Calu3 (cell line): ENCODE results near the gene GRIA1. TPM values are rescaled to one million over a fixed set of nuclear protein-coding genes. Genes with fewer than 3 reads are reported as not detected.

Experiments used
- BruUV-seq: library from RNA; stranded (reverse); fragments of 400-500 nt; replicated peaks from 2 replicates; lab custom pipeline; 2021; lab: Mats Ljungman, UMichigan
- CTCF ChIA-PET: fragments of 300-600 bp; sonication (Branson Sonifier 250); formaldehyde crosslinking; loops from one replicate; lab custom pipeline; 2022; ENCODE audit warnings: antibody characterized with exemption; lab: Charles Lee
- DNase-seq: peaks from one replicate; pipeline ENCODE4 v3.0.0; 2022
- H3K27ac Mint-ChIP-seq: one replicate; pipeline ENCODE4 v1.8.0; 2022; ENCODE audit warnings: mixed read lengths; ENCODE audit not compliant: unreplicated experiment
- H3K27me3 Mint-ChIP-seq: one replicate; pipeline ENCODE4 v1.8.0; 2022; ENCODE audit warnings: mixed read lengths; ENCODE audit not compliant: unreplicated experiment
- H3K36me3 Mint-ChIP-seq: one replicate; pipeline ENCODE4 v1.8.0; 2022; ENCODE audit warnings: mild to moderate bottlenecking, moderate library complexity, mixed read lengths; ENCODE audit not compliant: insufficient read depth, unreplicated experiment
- H3K4me1 Mint-ChIP-seq: one replicate; pipeline ENCODE4 v1.8.0; 2022; ENCODE audit warnings: mild to moderate bottlenecking, low read depth, mixed read lengths; ENCODE audit not compliant: unreplicated experiment
- H3K4me3 Mint-ChIP-seq: one replicate; pipeline ENCODE4 v1.8.0; 2022; ENCODE audit warnings: mild to moderate bottlenecking, low read depth, moderate library complexity, mixed read lengths; ENCODE audit not compliant: unreplicated experiment
- H3K9me3 Mint-ChIP-seq: one replicate; pipeline ENCODE4 v1.8.0; 2022; ENCODE audit warnings: low read depth, mixed read lengths; ENCODE audit not compliant: unreplicated experiment
- intact Hi-C: fragments of 100-400 bp; cut with micrococcal nuclease; formaldehyde crosslinking; loops from one replicate; pipeline ENCODE4 v1.10.0; 2022; ENCODE audit not compliant: unreplicated experiment
- total RNA-seq: library from RNA; stranded (reverse); gene quantifications from 2 replicates; pipeline ENCODE4 v1.2.3, GENCODE V29; 2022
- TF ChIP-seq, protein P1 (sequence below): fragments of 200-600 bp; IDR thresholded peaks from one replicate; pipeline ENCODE4 v1.8.0; 2022; ENCODE audit warnings: antibody characterized with exemption; ENCODE audit not compliant: unreplicated experiment

The GRIA1 gene
- total RNA-seq, 1 experiment from 2014 or later: not detected

DNA sequence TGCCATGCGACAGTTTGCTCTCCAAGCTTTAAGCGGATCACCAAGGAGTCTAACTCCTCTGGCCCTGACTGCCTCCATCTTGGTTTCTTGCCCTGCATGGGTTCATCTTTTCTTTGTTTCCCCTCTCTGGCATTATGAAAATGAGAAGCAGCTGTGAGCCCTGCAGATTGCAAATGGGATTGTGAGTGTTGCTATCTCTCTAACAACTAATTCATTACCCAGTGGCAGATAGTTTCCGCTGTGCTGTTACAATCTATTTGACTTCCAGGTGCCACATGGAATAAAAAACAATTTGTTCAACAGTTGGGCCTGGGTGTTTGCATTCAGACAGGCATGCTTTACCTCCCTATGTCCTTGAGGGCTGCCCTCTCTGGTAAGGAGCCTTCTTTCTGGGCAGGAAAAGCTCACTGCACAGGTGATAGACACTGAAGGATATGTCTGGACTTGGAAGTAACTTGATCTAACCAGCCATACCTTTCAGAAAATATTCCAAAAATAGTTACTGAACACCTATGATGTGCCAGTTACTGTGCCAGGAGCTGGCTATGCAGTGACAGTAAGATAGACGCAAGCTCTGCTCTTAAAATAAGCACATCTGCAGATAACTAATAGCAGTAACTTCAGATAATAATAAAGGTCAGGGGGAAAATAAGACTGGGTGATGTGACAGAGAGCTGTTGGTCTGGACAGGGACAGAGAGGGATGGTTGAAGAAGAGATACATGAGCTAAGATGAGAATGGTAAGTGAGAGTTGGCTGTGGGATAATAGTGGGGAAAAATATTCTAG, 40.1 kb downstream of the GRIA1 start:
- Mint-ChIP-seq H3K27me3 (peaks cover 57% of the 10 kb centered on the region), H3K4me3 (no peak overlapping the region), H3K27ac (no peak overlapping the region), H3K4me1 (no peaks in the 10 kb centered on the region), H3K36me3 (no peaks in the 10 kb centered on the region), H3K9me3 (peaks cover 2% of the 10 kb centered on the region)
- no peak for DNase-seq
- intact Hi-C loops: no loop called here
- TF ChIP-seq, protein P1, sequence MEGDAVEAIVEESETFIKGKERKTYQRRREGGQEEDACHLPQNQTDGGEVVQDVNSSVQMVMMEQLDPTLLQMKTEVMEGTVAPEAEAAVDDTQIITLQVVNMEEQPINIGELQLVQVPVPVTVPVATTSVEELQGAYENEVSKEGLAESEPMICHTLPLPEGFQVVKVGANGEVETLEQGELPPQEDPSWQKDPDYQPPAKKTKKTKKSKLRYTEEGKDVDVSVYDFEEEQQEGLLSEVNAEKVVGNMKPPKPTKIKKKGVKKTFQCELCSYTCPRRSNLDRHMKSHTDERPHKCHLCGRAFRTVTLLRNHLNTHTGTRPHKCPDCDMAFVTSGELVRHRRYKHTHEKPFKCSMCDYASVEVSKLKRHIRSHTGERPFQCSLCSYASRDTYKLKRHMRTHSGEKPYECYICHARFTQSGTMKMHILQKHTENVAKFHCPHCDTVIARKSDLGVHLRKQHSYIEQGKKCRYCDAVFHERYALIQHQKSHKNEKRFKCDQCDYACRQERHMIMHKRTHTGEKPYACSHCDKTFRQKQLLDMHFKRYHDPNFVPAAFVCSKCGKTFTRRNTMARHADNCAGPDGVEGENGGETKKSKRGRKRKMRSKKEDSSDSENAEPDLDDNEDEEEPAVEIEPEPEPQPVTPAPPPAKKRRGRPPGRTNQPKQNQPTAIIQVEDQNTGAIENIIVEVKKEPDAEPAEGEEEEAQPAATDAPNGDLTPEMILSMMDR: no peak
- CTCF ChIA-PET: no interaction called here
- BruUV-seq: no TSS peak

DNA sequence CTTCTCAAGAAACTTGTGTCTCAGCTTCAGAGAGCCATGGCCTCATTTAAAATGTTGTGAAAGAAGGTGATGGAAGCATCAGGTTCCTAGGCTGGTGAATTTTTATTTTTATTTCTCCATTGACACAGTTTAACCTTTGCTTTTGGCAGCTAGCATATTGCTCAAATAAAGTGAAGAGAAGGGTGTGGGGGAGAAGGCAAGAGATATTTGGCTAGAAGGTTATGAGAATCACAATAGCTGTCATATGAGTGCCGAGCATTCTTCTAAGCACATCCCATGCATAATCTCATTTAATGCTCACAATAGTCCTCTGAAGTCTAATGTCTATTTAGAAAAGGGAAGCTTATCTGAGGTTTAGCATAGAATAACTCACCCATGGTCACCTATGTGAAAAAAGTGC, 43.1 kb downstream of the GRIA1 start:
- BruUV-seq: no TSS peak
- TF ChIP-seq, protein P1: no peak
- Mint-ChIP-seq H3K9me3 (peaks cover 2% of the 10 kb centered on the region), H3K4me3 (no peak overlapping the region), H3K27me3 (peaks cover 40% of the 10 kb centered on the region), H3K4me1 (no peaks in the 10 kb centered on the region), H3K27ac (no peak overlapping the region), H3K36me3 (no peaks in the 10 kb centered on the region)
- CTCF ChIA-PET: no interaction called here
- no peak for DNase-seq
- intact Hi-C loops: no loop called here

DNA sequence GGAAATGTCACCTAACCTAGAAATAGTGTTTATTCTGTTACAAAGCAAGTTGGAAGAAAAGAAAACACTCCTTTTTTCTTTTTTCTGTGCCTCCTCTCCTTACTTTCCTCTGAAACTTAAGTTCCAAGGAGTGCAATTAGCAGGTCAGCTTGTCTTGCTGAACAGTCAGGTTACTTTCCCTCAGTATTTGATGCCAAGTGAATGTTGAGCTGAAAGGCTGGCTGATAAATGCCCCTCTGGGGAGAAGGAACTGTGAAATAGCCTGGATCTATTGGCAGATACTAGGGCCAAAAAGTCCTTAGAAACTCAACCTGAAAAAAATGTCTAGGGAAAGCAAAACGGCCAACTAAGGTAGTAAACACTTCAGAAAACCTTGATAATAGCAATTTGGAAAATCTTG, 43.6 kb downstream of the GRIA1 start:
- CTCF ChIA-PET: no interaction called here
- no peak for DNase-seq
- Mint-ChIP-seq H3K36me3 (no peaks in the 10 kb centered on the region), H3K9me3 (peaks cover 2% of the 10 kb centered on the region), H3K4me3 (no peak overlapping the region), H3K27ac (no peak overlapping the region), H3K4me1 (no peaks in the 10 kb centered on the region), H3K27me3 (peaks cover 35% of the 10 kb centered on the region)
- no TSS peak for BruUV-seq
- TF ChIP-seq, protein P1: no peak
- intact Hi-C loops: no loop called here

DNA sequence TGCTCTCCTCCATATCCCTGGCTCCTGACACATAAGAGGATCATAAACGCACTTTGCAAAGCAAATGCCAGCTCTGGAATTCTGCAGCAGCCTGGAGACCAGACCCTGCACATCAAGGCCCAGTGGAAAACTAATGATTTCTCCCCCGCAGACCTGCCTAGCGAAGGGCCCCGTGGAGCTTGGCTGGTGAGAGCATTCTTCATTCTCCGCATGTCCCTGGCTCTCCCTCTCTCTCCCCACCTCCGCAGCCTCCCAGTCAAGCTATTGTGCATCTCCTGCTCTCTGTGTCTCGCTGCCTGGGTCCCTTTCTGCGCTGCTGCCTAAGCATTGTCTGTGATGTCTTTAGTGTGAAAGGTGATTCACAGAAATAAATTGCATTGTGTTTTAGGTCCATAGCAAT, 46.7 kb downstream of the GRIA1 start:
- Mint-ChIP-seq H3K9me3 (no peaks in the 10 kb centered on the region), H3K27ac (no peak overlapping the region), H3K4me3 (no peak overlapping the region), H3K4me1 (no peaks in the 10 kb centered on the region), H3K27me3 (peaks cover 19% of the 10 kb centered on the region), H3K36me3 (no peaks in the 10 kb centered on the region)
- no TSS peak for BruUV-seq
- no peak for DNase-seq
- intact Hi-C loops: no loop called here
- CTCF ChIA-PET: no interaction called here
- TF ChIP-seq, protein P1: no peak
